OCI-LY3 (cell line): ENCODE results near the gene ROBO1.
"Not testable (repeated sequence)": the region's sequence is repeated elsewhere in the genome, so short reads cannot be mapped to it uniquely, and the experiment has no call there.

Source experiments
- H2AFZ ChIP-seq: fragments of 200-600, 300-600 bp; shearing (Covaris generic); 2 replicates; pipeline ENCODE4 v1.6.0; 2014; ENCODE audit warnings: antibody characterized with exemption, low read depth, low read length
- H3K27ac ChIP-seq: fragments of 200-600, 300-600 bp; sonication (generic); 2 replicates; pipeline ENCODE4 v1.5.1; 2014; ENCODE audit warnings: mild to moderate bottlenecking, low read length, moderate library complexity, mixed read lengths
- H3K27me3 ChIP-seq: fragments of 200-600, 300-600 bp; sonication (generic); 2 replicates; pipeline ENCODE4 v1.6.1; 2014; ENCODE audit warnings: low read depth, low read length, mixed read lengths
- H3K36me3 ChIP-seq: fragments of 200-600, 300-600 bp; sonication (generic); replicated peaks from 2 replicates; pipeline ENCODE3; 2014; ENCODE audit warnings: low read depth, low read length, mixed read lengths
- H3K4me1 ChIP-seq: fragments of 300-600, 200-600 bp; sonication (generic); 2 replicates; pipeline ENCODE4 v1.6.1; 2014; ENCODE audit warnings: low read length, mixed read lengths
- H3K4me2 ChIP-seq: fragments of 200-600, 300-600 bp; sonication (generic); 2 replicates; pipeline ENCODE4 v1.6.1; 2014; ENCODE audit warnings: low read length, mixed read lengths
- H3K4me3 ChIP-seq: fragments of 300-600, 200-600 bp; sonication (generic); 2 replicates; pipeline ENCODE4 v1.5.1; 2014; ENCODE audit warnings: antibody characterized with exemption, mild to moderate bottlenecking, low read length, moderate library complexity
- H3K79me2 ChIP-seq: fragments of 300-600, 200-600 bp; shearing (Covaris generic); 2 replicates; pipeline ENCODE4 v1.6.1; 2014; ENCODE audit warnings: mild to moderate bottlenecking, low read length, mixed read lengths
- H3K9ac ChIP-seq: fragments of 300-600, 200-600 bp; shearing (Covaris generic); 2 replicates; pipeline ENCODE4 v1.6.0; 2014; ENCODE audit warnings: mild to moderate bottlenecking, low read length, moderate library complexity
- H3K9me3 ChIP-seq: fragments of 200-600, 300-600 bp; shearing (Covaris generic); 2 replicates; pipeline ENCODE4 v1.6.1; 2014; ENCODE audit warnings: low read length, mixed read lengths; ENCODE audit not compliant: insufficient read depth
- H4K20me1 ChIP-seq: fragments of 200-600, 300-600 bp; sonication (generic); 2 replicates; pipeline ENCODE4 v1.6.1; 2016; ENCODE audit warnings: low read length, mixed read lengths; ENCODE audit not compliant: insufficient read depth
- EZH2phosphoT487 ChIP-seq: fragments of 200-600 bp; shearing (Covaris generic); IDR thresholded peaks from 2 replicates; pipeline ENCODE4 v1.6.1; 2018; ENCODE audit warnings: antibody characterized with exemption, mixed run types, low read depth
- TF ChIP-seq, protein P1 (sequence below): fragments of 200-600, 300-600 bp; sonication (generic); IDR thresholded peaks from 2 replicates; pipeline ENCODE4 v1.5.1; 2014; ENCODE audit warnings: antibody characterized with exemption, low read length, low read depth

The ROBO1 gene

DNA sequence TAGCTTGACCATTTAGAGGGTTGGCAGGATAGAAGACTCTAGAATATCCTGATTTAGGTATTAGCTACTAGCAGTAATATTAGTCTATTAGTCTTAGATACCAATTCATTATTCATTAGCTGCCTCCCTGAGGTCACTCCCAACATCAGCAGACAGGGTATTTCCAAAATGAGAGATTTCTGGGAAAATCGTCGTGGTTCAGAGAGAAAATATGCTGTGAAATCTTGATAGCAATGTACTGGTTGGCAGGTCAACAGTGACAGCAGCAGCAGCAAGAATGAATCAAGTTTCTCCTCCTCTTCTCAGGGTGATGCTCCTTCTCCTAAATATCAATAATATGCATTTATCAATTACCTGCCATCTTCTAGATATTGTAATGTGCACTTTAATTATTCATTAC, 41.3 kb upstream of the ROBO1 start:
- TF ChIP-seq, protein P1, sequence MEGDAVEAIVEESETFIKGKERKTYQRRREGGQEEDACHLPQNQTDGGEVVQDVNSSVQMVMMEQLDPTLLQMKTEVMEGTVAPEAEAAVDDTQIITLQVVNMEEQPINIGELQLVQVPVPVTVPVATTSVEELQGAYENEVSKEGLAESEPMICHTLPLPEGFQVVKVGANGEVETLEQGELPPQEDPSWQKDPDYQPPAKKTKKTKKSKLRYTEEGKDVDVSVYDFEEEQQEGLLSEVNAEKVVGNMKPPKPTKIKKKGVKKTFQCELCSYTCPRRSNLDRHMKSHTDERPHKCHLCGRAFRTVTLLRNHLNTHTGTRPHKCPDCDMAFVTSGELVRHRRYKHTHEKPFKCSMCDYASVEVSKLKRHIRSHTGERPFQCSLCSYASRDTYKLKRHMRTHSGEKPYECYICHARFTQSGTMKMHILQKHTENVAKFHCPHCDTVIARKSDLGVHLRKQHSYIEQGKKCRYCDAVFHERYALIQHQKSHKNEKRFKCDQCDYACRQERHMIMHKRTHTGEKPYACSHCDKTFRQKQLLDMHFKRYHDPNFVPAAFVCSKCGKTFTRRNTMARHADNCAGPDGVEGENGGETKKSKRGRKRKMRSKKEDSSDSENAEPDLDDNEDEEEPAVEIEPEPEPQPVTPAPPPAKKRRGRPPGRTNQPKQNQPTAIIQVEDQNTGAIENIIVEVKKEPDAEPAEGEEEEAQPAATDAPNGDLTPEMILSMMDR = no peak
- TF ChIP-seq EZH2phosphoT487 = no peak
- Histone ChIP-seq H2AFZ (no peak overlapping the region), H3K4me1 (no peaks in the 10 kb centered on the region), H3K27ac (no peak overlapping the region), H3K27me3 (no peaks in the 10 kb centered on the region), H3K4me2 (no peak overlapping the region), H3K9ac (no peak overlapping the region), H3K79me2 (no peaks in the 10 kb centered on the region), H3K4me3 (no peak overlapping the region), H4K20me1 (no peaks in the 10 kb centered on the region), H3K36me3 (no peaks in the 10 kb centered on the region), H3K9me3 (no peaks in the 10 kb centered on the region)

DNA sequence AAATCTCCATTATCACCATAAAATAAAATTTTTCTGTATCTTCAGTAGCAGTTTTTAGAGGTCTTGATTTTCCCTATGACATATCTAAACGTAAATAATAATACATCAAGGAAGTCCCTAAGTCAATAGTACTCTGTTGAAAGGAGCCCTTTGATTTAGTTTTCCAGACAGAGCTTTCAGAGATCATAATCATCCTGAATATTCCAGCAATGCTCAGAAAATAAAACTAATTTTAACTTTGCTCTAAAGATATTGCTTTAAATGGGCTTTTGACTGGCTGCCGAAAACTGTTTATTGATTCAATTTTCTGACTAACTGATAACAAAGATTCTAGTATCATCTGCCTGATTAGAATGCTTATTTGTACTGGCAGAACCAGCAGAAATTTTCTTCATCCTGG, 40.7 kb upstream of the ROBO1 start:
- Histone ChIP-seq H3K36me3 (no peaks in the 10 kb centered on the region), H2AFZ (no peak overlapping the region), H3K9me3 (no peaks in the 10 kb centered on the region), H3K79me2 (no peaks in the 10 kb centered on the region), H3K4me2 (no peak overlapping the region), H3K27me3 (no peaks in the 10 kb centered on the region), H4K20me1 (no peaks in the 10 kb centered on the region), H3K4me1 (no peaks in the 10 kb centered on the region), H3K27ac (no peak overlapping the region), H3K4me3 (no peak overlapping the region), H3K9ac (no peak overlapping the region)
- TF ChIP-seq EZH2phosphoT487 = no peak
- TF ChIP-seq, protein P1 = no peak

DNA sequence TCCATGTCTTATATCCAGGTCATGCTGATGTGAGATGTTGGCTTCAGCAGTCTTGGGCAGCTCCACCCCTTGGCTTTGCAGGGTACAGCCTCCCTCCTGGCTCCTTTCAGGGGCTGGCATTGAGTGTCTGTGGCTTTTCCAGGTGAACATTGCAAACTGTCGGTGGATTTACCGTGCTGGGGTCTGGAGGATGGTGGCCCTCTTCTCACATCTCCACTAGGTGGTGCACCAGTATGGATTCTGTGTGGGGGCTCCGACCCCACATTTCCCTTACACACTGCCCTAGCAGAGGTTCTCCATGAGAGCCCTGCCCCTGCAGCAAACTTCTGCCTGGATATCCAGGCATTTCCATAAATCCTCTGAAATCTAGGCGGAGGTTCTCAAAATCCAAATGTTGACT, 22.4 kb upstream of the ROBO1 start:
- H3K36me3 ChIP-seq = not testable (repeated sequence)
- TF ChIP-seq, protein P1 = peak; percentile 50

DNA sequence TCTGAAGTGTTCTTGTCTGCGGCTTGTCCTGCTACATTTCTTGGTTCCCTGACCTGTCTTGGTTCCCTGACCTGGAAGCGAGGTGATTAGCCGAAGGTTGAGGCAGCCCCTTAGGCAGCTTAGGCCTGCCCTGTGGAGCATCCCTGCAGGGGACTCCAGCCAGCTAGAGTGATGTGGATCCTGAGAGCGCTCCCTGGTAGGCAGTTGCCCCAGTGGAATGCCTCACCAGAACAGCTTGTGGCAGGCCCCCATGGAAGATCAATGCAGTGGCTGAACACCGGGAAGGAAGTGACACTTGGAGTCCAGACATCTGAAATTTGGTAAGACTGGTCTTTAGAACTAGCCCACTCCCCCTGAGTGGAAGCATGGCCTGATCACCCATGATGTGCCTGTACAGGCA, 5.5 kb upstream of the ROBO1 start:
- no peak overlapping the region for H3K9ac ChIP-seq
- H3K4me3 ChIP-seq = no peak overlapping the region
- H3K9me3 ChIP-seq = no peaks in the 10 kb centered on the region
- H3K36me3 ChIP-seq = peaks cover 2% of the 10 kb centered on the region
- no peak for TF ChIP-seq EZH2phosphoT487
- TF ChIP-seq, protein P1 = no peak
- H3K4me1 ChIP-seq = peaks cover 6% of the 10 kb centered on the region
- H3K27ac ChIP-seq = no peak overlapping the region
- no peaks in the 10 kb centered on the region for H3K27me3 ChIP-seq
- H3K4me2 ChIP-seq = no peak overlapping the region
- no peak overlapping the region for H2AFZ ChIP-seq
- H3K79me2 ChIP-seq = no peaks in the 10 kb centered on the region
- no peaks in the 10 kb centered on the region for H4K20me1 ChIP-seq

More for the DNA sequence above, 22.4 kb upstream of the ROBO1 start:
- H3K27me3 ChIP-seq, H3K4me3 ChIP-seq, H3K4me2 ChIP-seq, H3K4me1 ChIP-seq, H3K9me3 ChIP-seq, H3K79me2 ChIP-seq, H3K9ac ChIP-seq, H4K20me1 ChIP-seq, H3K27ac ChIP-seq, H2AFZ ChIP-seq: not testable (repeated sequence)
